Right lobe of liver (tissue), 4 donors: ENCODE data around the gene HYI.
"Not testable (repeated sequence)": the region's sequence is repeated elsewhere in the genome, so short reads cannot be mapped to it uniquely, and the experiment has no call there.

ENCODE experiments used
- CTCF ChIP-seq, 4 donors: fragments of 200-600 bp in 3 of 4; fragments of 450-650 bp in 1 of 4; IDR thresholded peaks; one replicate each; pipeline versions ENCODE4 v1.5.1 to v1.8.0; 2016 to 2022; ENCODE audit warnings: antibody characterized with exemption in 4 of 4, mild to moderate bottlenecking in 2 of 4
- POLR2A ChIP-seq: fragments of 450-650 bp; IDR thresholded peaks from one replicate; pipeline ENCODE4 v1.6.1; 2017; ENCODE audit warnings: antibody characterized with exemption, mild to moderate bottlenecking
- donor health status: DM: no; HTN: no; CAD: no.
- donor health status: DM: no; HTN: no; CAD: no.
- donor health status: DM: no; HTN: yes; CAD: no.

GRCh38 chr1:43458379-43458778 is 4.6 kb upstream of the HYI start:
- TF ChIP-seq CTCF (IDR thresholded peaks at IDR 0.05); POLR2A: not testable (repeated sequence)
